GM12874 (cell line): ENCODE measurements around the gene BLNK.

ENCODE experiments used
- CTCF ChIP-seq: IDR thresholded peaks from 2 replicates; pipeline ENCODE4 v1.5.1; 2011; ENCODE audit warnings: low read depth, mild to moderate bottlenecking, control low read depth, low read length, moderate library complexity; ENCODE audit not compliant: insufficient read depth

Gene BLNK

GRCh38 chr10:96287392-96288105, 16.2 kb upstream of the BLNK start:
- TF ChIP-seq CTCF, result no peak

- no peak for TF ChIP-seq CTCF
Observed at GRCh38 chr10:96285331-96285752, 14.0 kb upstream of the BLNK start.

- TF ChIP-seq CTCF, result no peak
Observed at GRCh38 chr10:96283756-96284155, 12.4 kb upstream of the BLNK start.

- no peak for TF ChIP-seq CTCF
Observed at GRCh38 chr10:96283351-96283750, 12.0 kb upstream of the BLNK start.

GRCh38 chr10:96281444-96282029, 10.2 kb upstream of the BLNK start:
- no peak for TF ChIP-seq CTCF

GRCh38 chr10:96280859-96281258, 9.5 kb upstream of the BLNK start:
- no peak for TF ChIP-seq CTCF

- TF ChIP-seq CTCF, result no peak
Observed at GRCh38 chr10:96279191-96279641, 7.8 kb upstream of the BLNK start.
